HCT116 (cell line): Measurements from ENCODE around the gene LTC4S. TPM values are rescaled to one million over a fixed set of nuclear protein-coding genes. Genes with fewer than 3 reads are reported as not detected.

Source experiments
- ATAC-seq: fragments of 200-7000 bp; cut with Tn5 transposase; 2 replicates; pipeline ENCODE4 v1.9.1; 2020; ENCODE audit warnings: mild to moderate bottlenecking, moderate library complexity
- BruUV-seq: library from RNA; stranded (reverse); fragments of 400-500 nt; replicated peaks from 2 replicates; lab custom pipeline; 2021; lab: Mats Ljungman, UMichigan
- CTCF ChIA-PET: fragments of 300-600 bp; sonication (Branson Sonifier 250); formaldehyde crosslinking; loops from one replicate; lab custom pipeline; 2021; ENCODE audit warnings: antibody characterized with exemption; lab: Charles Lee
- POLR2A ChIA-PET: fragments of 300-600, 350-600 bp; sonication (Branson Sonifier 250); formaldehyde crosslinking; loops from one replicate; lab custom pipeline; 2021; ENCODE audit warnings: antibody characterized with exemption; lab: Charles Lee
- RAD21 ChIA-PET, 2 experiments: fragments of 300-600 bp; sonication (Branson Sonifier 250); formaldehyde crosslinking; loops; one replicate each; lab custom pipeline; 2023; ENCODE audit warnings: low total read pairs in 2 of 2; ENCODE audit not compliant: uncharacterized antibody in 2 of 2, unreplicated experiment in 2 of 2, low non-redundant PET in 1 of 2; lab: Charles Lee
- DNase-seq: peaks from one replicate; pipeline ENCODE4 v3.0.0-alpha.2; 2010; ENCODE audit warnings: low read depth, low spot score
- H2AFZ ChIP-seq: fragments of 200-600 bp; shearing (Covaris generic), sonication (generic); 2 replicates; pipeline ENCODE4 v1.6.1; 2017; ENCODE audit warnings: low read depth, mixed run types, mixed read lengths, antibody characterized with exemption, low read length; ENCODE audit not compliant: poor library complexity, severe bottlenecking
- H3K27ac ChIP-seq: 2 replicates; pipeline ENCODE4 v1.5.1; 2012; ENCODE audit warnings: low read depth, low read length
- H3K27me3 ChIP-seq: fragments of 200-600 bp; sonication (generic); 2 replicates; pipeline ENCODE4 v1.6.1; 2016; ENCODE audit warnings: mixed run types, low read length, mixed read lengths; ENCODE audit not compliant: insufficient read depth
- H3K36me3 ChIP-seq, 2 experiments: fragments of 200-500 bp in 1 of 2; fragments of 200-600 bp in 1 of 2; sonication (Bioruptor generic) in 1 of 2; sonication (generic) in 1 of 2; 2 replicates each; pipeline versions ENCODE4 v1.5.1 to v1.6.1; 2014 to 2016; ENCODE audit warnings: low read length in 2 of 2, inconsistent platforms in 1 of 2, mixed read lengths in 1 of 2, mixed run types in 1 of 2; ENCODE audit not compliant: insufficient read depth in 2 of 2, control insufficient read depth in 1 of 2
- H3K4me1 ChIP-seq, 2 experiments: fragments of 200-600 bp in 1 of 2; sonication (generic) in 1 of 2; 2 replicates each; pipeline versions ENCODE4 v1.5.1 to v1.6.1; 2012 to 2017; ENCODE audit warnings: low read length in 2 of 2, inconsistent platforms in 1 of 2, mild to moderate bottlenecking in 1 of 2, mixed read lengths in 1 of 2, mixed run types in 1 of 2, moderate library complexity in 1 of 2; ENCODE audit not compliant: insufficient read depth in 2 of 2, control insufficient read depth in 1 of 2
- H3K4me2 ChIP-seq: fragments of 200-600 bp; sonication (generic); 2 replicates; pipeline ENCODE4 v1.6.1; 2017; ENCODE audit warnings: mixed run types, low read length, mixed read lengths
- H3K4me3 ChIP-seq, 2 experiments: fragments of 200-600 bp in 1 of 2; sonication (generic) in 1 of 2; replicated peaks in 1 of 2; 2 replicates each; pipeline ENCODE4 v1.5.1; 2011 to 2016; ENCODE audit warnings: low read length in 2 of 2, control low read depth in 1 of 2, low read depth in 1 of 2, mild to moderate bottlenecking in 1 of 2, mixed read lengths in 1 of 2, mixed run types in 1 of 2
- H3K79me2 ChIP-seq: fragments of 200-600 bp; sonication (generic); 2 replicates; pipeline ENCODE4 v1.6.1; 2017; ENCODE audit warnings: mild to moderate bottlenecking, mixed run types, low read length, moderate library complexity, mixed read lengths; ENCODE audit not compliant: insufficient read depth
- H3K9ac ChIP-seq: fragments of 200-600 bp; sonication (generic); 2 replicates; pipeline ENCODE4 v1.6.1; 2016; ENCODE audit warnings: low read length, mixed read lengths
- H3K9me2 ChIP-seq: fragments of 200-600 bp; sonication (generic), shearing (Covaris generic); 2 replicates; pipeline ENCODE4 v1.6.1; 2017; ENCODE audit warnings: mixed run types, mild to moderate bottlenecking, moderate library complexity; ENCODE audit not compliant: insufficient read depth
- H3K9me3 ChIP-seq, 2 experiments: fragments of 200-500 bp in 1 of 2; fragments of 200-600 bp in 1 of 2; sonication (Bioruptor generic) in 1 of 2; sonication (generic) in 1 of 2; 2 replicates each; pipeline ENCODE4 v1.6.1; 2014 to 2017; ENCODE audit warnings: low read length in 2 of 2, mixed read lengths in 2 of 2, inconsistent platforms in 1 of 2, low read depth in 1 of 2, mild to moderate bottlenecking in 1 of 2, mixed run types in 1 of 2, moderate library complexity in 1 of 2; ENCODE audit not compliant: control insufficient read depth in 1 of 2, insufficient read depth in 1 of 2
- H4K20me1 ChIP-seq: fragments of 200-600 bp; sonication (generic), shearing (Covaris generic); 2 replicates; pipeline ENCODE4 v1.6.1; 2017; ENCODE audit warnings: mixed run types, mild to moderate bottlenecking, moderate library complexity; ENCODE audit not compliant: insufficient read depth
- ATF3 ChIP-seq: IDR thresholded peaks from 2 replicates; pipeline ENCODE4 v1.6.1; 2012
- CEBPB ChIP-seq: IDR thresholded peaks from 2 replicates; pipeline ENCODE4 v1.6.1; 2012; ENCODE audit warnings: low read depth
- CTCF ChIP-seq, 3 experiments: fragments of 200-600 bp in 1 of 3; sonication (generic) in 1 of 3; IDR thresholded peaks in 2 of 3; conservative IDR thresholded peaks in 1 of 3; 2 replicates each; pipeline ENCODE4 v1.5.1; 2012 to 2017; ENCODE audit warnings: low read depth in 2 of 3, low read length in 2 of 3, antibody characterized with exemption in 1 of 3, borderline replicate concordance in 1 of 3, control low read depth in 1 of 3, mild to moderate bottlenecking in 1 of 3, mixed read lengths in 1 of 3, mixed run types in 1 of 3, moderate library complexity in 1 of 3; ENCODE audit not compliant: insufficient read depth in 1 of 3
- EGR1 ChIP-seq: IDR thresholded peaks from 2 replicates; pipeline ENCODE4 v1.6.1; 2012; ENCODE audit warnings: low read depth
- ELF1 ChIP-seq: IDR thresholded peaks from 2 replicates; pipeline ENCODE4 v1.6.1; 2012; ENCODE audit warnings: low read depth, borderline replicate concordance
- EZH2 ChIP-seq: fragments of 200-600 bp; sonication (generic); IDR thresholded peaks from 2 replicates; pipeline ENCODE4 v1.6.1; 2017; ENCODE audit warnings: antibody characterized with exemption, mixed run types
- EZH2phosphoT487 ChIP-seq: fragments of 200-600 bp; IDR thresholded peaks from 2 replicates; pipeline ENCODE4 v1.6.1; 2018; ENCODE audit warnings: antibody characterized with exemption, borderline replicate concordance
- FOSL1 ChIP-seq: IDR thresholded peaks from 2 replicates; pipeline ENCODE4 v1.6.1; 2012; ENCODE audit warnings: low read depth
- JUND ChIP-seq: IDR thresholded peaks from 2 replicates; pipeline ENCODE4 v1.6.1; 2012
- MAX ChIP-seq: IDR thresholded peaks from 2 replicates; pipeline ENCODE4 v1.6.1; 2012
- POLR2AphosphoS5 ChIP-seq: IDR thresholded peaks from 2 replicates; pipeline ENCODE4 v1.6.1; 2011; ENCODE audit warnings: mild to moderate bottlenecking, low read depth, low read length, moderate library complexity
- RAD21 ChIP-seq: IDR thresholded peaks from 2 replicates; pipeline ENCODE4 v1.6.1; 2012; ENCODE audit warnings: low read depth, mild to moderate bottlenecking
- REST ChIP-seq: IDR thresholded peaks from 2 replicates; pipeline ENCODE4 v1.6.1; 2012; ENCODE audit warnings: low read depth
- SIN3A ChIP-seq: IDR thresholded peaks from 2 replicates; pipeline ENCODE4 v1.6.1; 2012; ENCODE audit warnings: low read depth
- SP1 ChIP-seq: IDR thresholded peaks from 2 replicates; pipeline ENCODE4 v1.6.1; 2012; ENCODE audit warnings: low read depth
- SRF ChIP-seq: IDR thresholded peaks from 2 replicates; pipeline ENCODE4 v1.6.1; 2012; ENCODE audit warnings: low read depth
- TCF7L2 ChIP-seq: IDR thresholded peaks from 2 replicates; pipeline ENCODE4 v1.7.0; 2011; ENCODE audit warnings: borderline replicate concordance, inconsistent platforms; ENCODE audit not compliant: insufficient read depth, insufficient read length; ENCODE audit errors: extremely low read depth
- ZFX ChIP-seq: fragments of 450-650 bp; IDR thresholded peaks from 2 replicates; pipeline ENCODE4 v1.6.1; 2017
- ZNF274 ChIP-seq: fragments of 200-500 bp; sonication (Bioruptor generic); IDR thresholded peaks from 2 replicates; pipeline ENCODE4 v1.6.1; 2014; ENCODE audit warnings: mild to moderate bottlenecking, low read depth, low read length, inconsistent platforms
- intact Hi-C: fragments of 100-400 bp; cut with micrococcal nuclease; formaldehyde crosslinking; loops from 2 replicates; pipeline ENCODE4 v1.10.0; 2022
- total RNA-seq: library from RNA; stranded (reverse); gene quantifications from one replicate; pipeline ENCODE4 v1.2.1, GENCODE V29; 2021; ENCODE audit not compliant: unreplicated experiment

LTC4S gene
- total RNA-seq, 1 experiment from 2014 or later = 5.0 TPM

- intact Hi-C loops = no loop called here
- no peak for DNase-seq
- Histone ChIP-seq H3K9ac (no peak overlapping the region), H3K27ac (no peak overlapping the region), H3K27me3 (no peaks in the 10 kb centered on the region), H3K4me1 (no peaks in the 10 kb centered on the region), H3K9me3 (no peaks in the 10 kb centered on the region), H3K36me3 (0 out of 4 replicates have a peak, but pooled peaks cover 0 to 2% of the 10 kb centered on the region in 2 experiments), H3K4me2 (no peak overlapping the region), H2AFZ (no peak overlapping the region), H3K79me2 (no peaks in the 10 kb centered on the region), H4K20me1 (no peaks in the 10 kb centered on the region; the same call in 1 of the 2 replicates)
- no TSS peak for BruUV-seq
- CTCF ChIA-PET = no interaction called here
- TF ChIP-seq JUND = no peak
- no peak for TF ChIP-seq EZH2phosphoT487
- TF ChIP-seq SP1 = no peak
- TF ChIP-seq SIN3A = no peak
- no peak for TF ChIP-seq ZNF274
- no peak for TF ChIP-seq REST
- TF ChIP-seq EZH2 = no peak
- no peak for TF ChIP-seq CEBPB
- no peak for TF ChIP-seq FOSL1
- TF ChIP-seq TCF7L2 = no peak
- TF ChIP-seq MAX = no peak
- TF ChIP-seq POLR2AphosphoS5 = no peak
- TF ChIP-seq SRF = no peak
- no peak for TF ChIP-seq ELF1
- no peak for TF ChIP-seq ATF3
- no peak for TF ChIP-seq RAD21
- no peak for TF ChIP-seq ZFX
- TF ChIP-seq EGR1 = no peak
- no peak for TF ChIP-seq CTCF (IDR thresholded peaks at IDR 0.05 in 2 of 3, conservative IDR thresholded peaks at IDR 0.05 in 1 of 3; ENCODE audit: borderline replicate concordance in 1 of 3, insufficient read depth in 1 of 3, low read depth in 2 of 3, low read length in 2 of 3)
- TF ChIP-seq, all 23 proteins: peak for 0
- H3K4me3 ChIP-seq = no peak overlapping the region
- ATAC-seq = no peak
- RAD21 ChIA-PET = no interaction called here
- no peaks in the 10 kb centered on the region for H3K9me2 ChIP-seq
- POLR2A ChIA-PET = no interaction called here
Measured at GRCh38 chr5:179781846-179782245, 11.9 kb upstream of the LTC4S start.
